HG02981 (cell line): ENCODE measurements around the gene TMEM54.

Experiments
- ATAC-seq: cut with Tn5 transposase; IDR thresholded peaks from one replicate; pipeline ENCODE4 v1.9.1; 2021; ENCODE audit warnings: mild to moderate bottlenecking, moderate library complexity; ENCODE audit not compliant: unreplicated experiment

TMEM54 gene

GRCh38 chr1:32900956-32901822 lies at the start of gene TMEM54:
Gene TMEM54 (minus strand): TSS chr1:32901389. CDS start chr1:32901238, 151 bp downstream.
- no peak for ATAC-seq

GRCh38 chr1:32949519-32949918 lies 48.3 kb upstream of the TMEM54 start:
- no peak for ATAC-seq

GRCh38 chr1:32948905-32949304 lies 47.7 kb upstream of the TMEM54 start:
- ATAC-seq = no peak

- ATAC-seq = no peak
Measured at GRCh38 chr1:32948390-32948722, 47.2 kb upstream of the TMEM54 start.

- ATAC-seq = no peak
Measured at GRCh38 chr1:32947669-32948389, 46.6 kb upstream of the TMEM54 start.

- no peak for ATAC-seq
Measured at GRCh38 chr1:32946413-32946812, 45.2 kb upstream of the TMEM54 start.

GRCh38 chr1:32944180-32944579 lies 43.0 kb upstream of the TMEM54 start:
- no peak for ATAC-seq

- no peak for ATAC-seq
Measured at GRCh38 chr1:32939655-32940371, 38.6 kb upstream of the TMEM54 start.

GRCh38 chr1:32937061-32937460 lies 35.9 kb upstream of the TMEM54 start:
- ATAC-seq = no peak

GRCh38 chr1:32934535-32934934 lies 33.3 kb upstream of the TMEM54 start:
- no peak for ATAC-seq

GRCh38 chr1:32933742-32934322 lies 32.6 kb upstream of the TMEM54 start:
- ATAC-seq = no peak

GRCh38 chr1:32931760-32932159 lies 30.6 kb upstream of the TMEM54 start:
- ATAC-seq = no peak

GRCh38 chr1:32929366-32929765 lies 28.2 kb upstream of the TMEM54 start:
- no peak for ATAC-seq

GRCh38 chr1:32928715-32929114 lies 27.5 kb upstream of the TMEM54 start:
- ATAC-seq = no peak

- ATAC-seq = no peak
Measured at GRCh38 chr1:32928285-32928684, 27.1 kb upstream of the TMEM54 start.

GRCh38 chr1:32927441-32927840 lies 26.3 kb upstream of the TMEM54 start:
- no peak for ATAC-seq

- no peak for ATAC-seq
Measured at GRCh38 chr1:32926562-32926961, 25.4 kb upstream of the TMEM54 start.

- ATAC-seq = no peak
Measured at GRCh38 chr1:32925403-32926162, 24.4 kb upstream of the TMEM54 start.

GRCh38 chr1:32924881-32925344 lies 23.7 kb upstream of the TMEM54 start:
- no peak for ATAC-seq

GRCh38 chr1:32920833-32921232 lies 19.6 kb upstream of the TMEM54 start:
- no peak for ATAC-seq
